Measurements from ENCODE around the gene SMPD3. TPM values are rescaled to one million over a fixed set of nuclear protein-coding genes. Genes with fewer than 3 reads are reported as not detected.

The SMPD3 gene
- total RNA-seq (2022; extraction: Qiagen RNA extraction), result 0.06 to 0.18 TPM (median 0.14 TPM) in 5 replicates

DNA sequence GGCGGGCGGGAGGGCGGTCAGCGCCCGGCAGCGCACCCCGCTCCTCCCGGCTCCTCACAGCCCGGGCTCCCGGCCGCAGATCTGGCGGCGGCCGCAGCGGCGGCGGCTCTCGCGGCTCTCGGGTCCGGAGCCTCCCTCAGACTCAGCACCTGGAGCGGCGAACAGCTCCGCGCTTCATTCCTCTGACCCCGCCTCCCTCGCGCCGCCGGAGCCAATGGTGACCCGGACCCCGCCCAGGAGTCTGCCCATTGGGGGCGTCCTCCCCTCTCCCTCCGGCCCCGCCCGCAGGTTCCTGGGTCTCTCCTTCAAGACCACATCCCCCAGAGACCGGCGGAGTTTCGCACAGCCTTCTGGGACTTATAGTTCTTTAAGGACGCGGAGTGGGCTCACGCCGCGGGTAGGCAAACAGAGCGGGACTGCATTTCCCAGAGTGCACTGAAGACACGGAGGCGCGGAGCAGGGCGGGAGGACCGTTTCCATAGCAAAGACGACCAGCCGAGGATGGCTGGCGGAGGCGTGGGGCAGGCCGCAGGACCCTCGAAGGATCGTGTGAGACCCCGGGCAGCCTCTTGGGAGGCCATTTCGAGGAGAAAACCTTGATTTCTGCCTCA lies at the start of gene SMPD3:
SMPD3 (minus strand) TSS at position 149 of the 611 bp plus-strand sequence. CDS start 76,327 bp downstream, outside the sequence.

DNA sequence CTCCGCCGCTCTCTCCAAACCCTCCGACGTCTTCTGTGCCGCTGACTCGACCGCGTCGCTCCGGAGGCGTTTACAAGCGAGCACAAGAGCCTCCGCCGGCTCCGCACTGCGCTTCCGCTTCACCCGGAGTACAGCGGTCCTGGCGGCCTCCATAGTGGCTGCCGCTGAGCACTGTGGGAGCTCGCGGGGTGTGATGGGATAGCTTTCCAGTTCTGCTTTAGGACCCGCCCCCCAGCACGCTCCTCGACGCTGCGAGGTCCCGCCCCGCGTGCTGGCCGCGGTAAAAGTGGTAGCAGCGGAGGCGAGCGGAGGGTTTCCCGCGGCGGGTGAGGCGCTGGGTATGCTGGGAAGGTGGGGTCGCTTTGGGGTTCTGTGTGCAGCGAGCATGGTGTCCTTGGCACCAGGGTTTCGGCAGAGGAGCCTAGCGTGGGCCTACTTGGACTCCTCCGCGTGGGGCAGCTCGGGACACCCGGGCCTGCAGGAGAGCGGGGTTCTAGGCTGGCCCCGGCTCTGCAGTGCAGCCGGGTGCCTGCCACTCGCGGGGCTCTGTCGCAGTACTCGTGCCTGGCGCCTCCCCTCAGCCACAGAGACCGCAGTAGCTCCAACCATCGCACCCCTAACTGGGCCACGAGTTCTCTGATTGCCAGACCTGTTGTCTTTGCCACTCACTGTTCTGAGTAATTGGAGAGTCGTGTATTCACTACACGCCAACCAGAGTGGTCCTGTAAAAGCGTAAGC lies 137.4 kb downstream of the SMPD3 start, which contains the start of the genes PRMT7 and SLC7A6OS:
PRMT7 (plus strand) TSS at position 246 of the 738 bp plus-strand sequence. CDS start 4,961 bp downstream, outside the sequence.
SLC7A6OS (minus strand) TSS at position 173 of the 738 bp plus-strand sequence; CDS start at position 153, 20 bp downstream.

Other genes starting within 250 kb of the SMPD3 start
- 0.06 to 0.11 TPM (median 0.08 TPM) in 4 of 5 replicates, not detected in the other for gene ESRP2, start 212.4 kb downstream of the SMPD3 start, total RNA-seq (2022; extraction: Qiagen RNA extraction)
- 11.6 to 16.2 TPM (median 14.2 TPM) in 5 replicates for gene PLA2G15, start 203.1 kb downstream of the SMPD3 start, total RNA-seq (2022; extraction: Qiagen RNA extraction)
- gene SLC7A6, start 184.0 kb downstream of the SMPD3 start, total RNA-seq (2022; extraction: Qiagen RNA extraction), result 26.4 to 44.0 TPM (median 34.2 TPM) in 5 replicates
- gene SLC7A6OS, start 137.6 kb downstream of the SMPD3 start, total RNA-seq (2022; extraction: Qiagen RNA extraction), result 9.1 to 12.0 TPM (median 10.7 TPM) in 5 replicates
- gene PRMT7, start 137.5 kb downstream of the SMPD3 start, total RNA-seq (2022; extraction: Qiagen RNA extraction), result 22.7 to 32.5 TPM (median 28.4 TPM) in 5 replicates
- 6.9 to 10.9 TPM (median 10.1 TPM) in 5 replicates for gene ZFP90, start 90.8 kb upstream of the SMPD3 start, total RNA-seq (2022; extraction: Qiagen RNA extraction)
- 0.17 to 0.51 TPM (median 0.28 TPM) in 5 replicates for gene CDH3, start 196.8 kb upstream of the SMPD3 start, total RNA-seq (2022; extraction: Qiagen RNA extraction)